Fibroblast of mammary gland (primary cell): ENCODE data around the gene AFTPH.

Experiments
- DNase-seq: peaks from one replicate; pipeline ENCODE4 v3.0.0-alpha.2; 2010; ENCODE audit warnings: low read depth
- H3K4me3 ChIP-seq: 2 replicates; pipeline ENCODE4 v1.5.1; 2011; ENCODE audit warnings: low read depth, mild to moderate bottlenecking, low read length, moderate library complexity; ENCODE audit not compliant: control insufficient read depth
- TF ChIP-seq, protein P1 (sequence below): conservative IDR thresholded peaks from 2 replicates; pipeline ENCODE4 v1.5.1; 2011; ENCODE audit warnings: low read depth, low read length, inconsistent platforms; ENCODE audit not compliant: control insufficient read depth, insufficient read depth

The AFTPH gene

DNA sequence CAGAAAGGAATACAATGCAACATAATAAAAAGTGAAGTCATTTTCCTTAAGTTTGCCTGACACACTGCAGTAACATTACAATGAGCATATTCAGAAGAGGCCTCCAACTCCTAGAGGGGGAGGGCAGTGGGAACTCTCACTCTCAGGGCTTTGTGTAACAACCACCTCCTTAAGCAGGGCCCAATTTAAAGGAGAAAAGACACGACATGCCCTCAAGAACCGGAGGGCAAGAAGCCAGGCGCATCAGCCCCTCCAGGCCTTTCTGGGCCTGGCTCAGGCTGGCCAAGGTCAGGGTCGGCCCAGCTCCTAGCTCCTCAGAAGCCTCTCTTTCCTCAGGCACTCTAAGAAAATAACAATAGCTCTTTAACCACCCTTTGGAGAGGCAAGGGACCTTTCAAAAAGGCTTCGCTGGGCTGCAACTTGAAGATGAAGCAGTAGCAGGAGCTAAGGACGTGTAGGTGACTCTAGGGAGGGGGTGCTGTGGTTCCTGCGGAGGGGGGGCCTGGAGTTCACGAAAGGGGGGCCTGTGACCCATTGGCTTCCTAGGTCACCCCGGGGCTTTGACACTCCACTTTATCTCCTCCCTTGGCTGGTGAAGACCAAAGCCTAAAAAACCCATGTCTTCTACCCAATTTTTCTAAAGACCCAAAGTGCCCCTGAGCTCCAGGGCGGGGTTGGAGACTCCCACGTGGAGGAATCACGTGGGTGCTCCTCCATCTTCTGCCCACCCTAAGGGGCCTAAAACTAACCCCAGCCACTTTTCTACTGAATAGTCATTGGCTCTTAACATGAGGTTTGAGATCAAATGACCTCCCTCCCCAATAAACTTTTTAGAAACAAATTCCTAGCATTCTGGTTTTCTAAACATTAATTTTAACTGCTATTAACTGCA is 116.3 kb downstream of the AFTPH start:
- TF ChIP-seq, protein P1, sequence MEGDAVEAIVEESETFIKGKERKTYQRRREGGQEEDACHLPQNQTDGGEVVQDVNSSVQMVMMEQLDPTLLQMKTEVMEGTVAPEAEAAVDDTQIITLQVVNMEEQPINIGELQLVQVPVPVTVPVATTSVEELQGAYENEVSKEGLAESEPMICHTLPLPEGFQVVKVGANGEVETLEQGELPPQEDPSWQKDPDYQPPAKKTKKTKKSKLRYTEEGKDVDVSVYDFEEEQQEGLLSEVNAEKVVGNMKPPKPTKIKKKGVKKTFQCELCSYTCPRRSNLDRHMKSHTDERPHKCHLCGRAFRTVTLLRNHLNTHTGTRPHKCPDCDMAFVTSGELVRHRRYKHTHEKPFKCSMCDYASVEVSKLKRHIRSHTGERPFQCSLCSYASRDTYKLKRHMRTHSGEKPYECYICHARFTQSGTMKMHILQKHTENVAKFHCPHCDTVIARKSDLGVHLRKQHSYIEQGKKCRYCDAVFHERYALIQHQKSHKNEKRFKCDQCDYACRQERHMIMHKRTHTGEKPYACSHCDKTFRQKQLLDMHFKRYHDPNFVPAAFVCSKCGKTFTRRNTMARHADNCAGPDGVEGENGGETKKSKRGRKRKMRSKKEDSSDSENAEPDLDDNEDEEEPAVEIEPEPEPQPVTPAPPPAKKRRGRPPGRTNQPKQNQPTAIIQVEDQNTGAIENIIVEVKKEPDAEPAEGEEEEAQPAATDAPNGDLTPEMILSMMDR, result no peak
- H3K4me3 ChIP-seq, result no peak overlapping the region
- no peak for DNase-seq

DNA sequence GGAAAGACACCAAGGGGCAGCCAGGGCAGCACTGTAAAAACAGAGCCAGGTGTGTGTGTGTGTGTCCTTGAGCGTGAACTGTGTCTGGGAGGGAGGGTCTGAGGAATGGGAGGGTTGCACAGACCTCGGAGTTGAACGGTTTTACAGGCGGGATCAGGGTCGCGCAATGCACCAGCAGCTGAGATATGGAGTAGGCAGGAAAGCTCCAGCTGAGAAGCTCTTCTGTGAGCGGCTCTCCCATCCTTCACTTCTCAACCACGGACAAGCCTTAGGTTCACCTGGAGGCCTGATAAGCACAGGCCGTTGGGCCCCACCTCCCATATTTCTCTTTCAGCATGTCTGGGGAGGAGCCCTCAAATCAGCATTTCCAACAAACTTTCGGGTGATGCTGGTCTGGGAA is 117.5 kb downstream of the AFTPH start:
- TF ChIP-seq, protein P1, result no peak
- DNase-seq, result no peak
- H3K4me3 ChIP-seq, result no peak overlapping the region
